GM12864 (cell line): Measurements from ENCODE around the gene SLC38A8.

Experiments
- DNase-seq: peaks from one replicate; pipeline ENCODE4 v3.0.0-alpha.2; 2011; ENCODE audit warnings: low read depth
- H3K4me3 ChIP-seq: 2 replicates; pipeline ENCODE4 v1.5.1; 2011; ENCODE audit warnings: mild to moderate bottlenecking, low read depth, low read length, control low read depth
- CTCF ChIP-seq: IDR thresholded peaks from 2 replicates; pipeline ENCODE4 v1.5.1; 2011; ENCODE audit warnings: low read depth, mild to moderate bottlenecking, moderate library complexity, low read length, control low read depth, inconsistent platforms; ENCODE audit errors: missing control alignments

SLC38A8 gene

DNA sequence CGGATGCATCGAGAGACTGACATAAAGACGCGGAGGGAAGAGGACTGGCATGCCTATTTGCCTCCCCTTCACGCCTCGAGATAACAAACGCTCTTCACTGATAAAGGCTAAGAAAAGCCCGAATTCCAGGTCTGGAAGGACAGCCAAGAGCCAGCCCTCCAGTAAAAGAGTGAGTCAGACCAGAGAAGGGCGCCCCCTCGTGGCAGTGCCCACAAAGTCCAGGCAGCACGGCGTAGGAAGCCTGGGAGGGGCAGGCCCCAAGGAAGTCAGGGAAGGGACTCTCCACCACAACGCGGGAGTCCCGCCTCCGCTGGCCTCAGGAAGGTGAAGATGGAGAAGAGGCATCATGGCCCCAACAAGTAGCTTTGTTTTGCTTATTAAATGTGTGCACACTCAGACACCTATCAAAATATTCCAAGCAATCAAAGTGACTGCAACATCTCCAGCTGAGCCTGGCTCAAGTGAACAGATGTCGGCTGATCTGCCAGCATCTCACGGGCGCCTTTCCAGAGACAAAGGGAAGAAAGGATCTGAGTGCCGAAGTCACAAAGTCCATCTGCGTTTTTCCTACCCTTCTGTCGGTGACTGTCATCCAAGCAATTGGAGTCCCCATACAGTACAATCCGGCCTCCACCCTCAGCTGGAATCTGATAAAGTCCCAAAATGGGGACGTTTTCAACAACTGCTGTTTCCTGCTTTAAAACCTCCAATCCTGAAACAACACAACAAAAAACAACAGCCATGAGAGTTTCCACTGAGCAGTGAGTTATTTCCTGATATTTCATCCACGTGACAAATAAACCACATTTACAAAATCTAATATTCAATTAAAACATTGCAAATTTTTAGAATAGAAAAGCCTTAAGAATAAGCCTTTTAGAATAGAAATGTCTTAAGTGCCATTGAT, 20.4 kb upstream of the SLC38A8 start:
- no peak for DNase-seq
- peak; percentile 77 for TF ChIP-seq CTCF
- no peak overlapping the region for H3K4me3 ChIP-seq

DNA sequence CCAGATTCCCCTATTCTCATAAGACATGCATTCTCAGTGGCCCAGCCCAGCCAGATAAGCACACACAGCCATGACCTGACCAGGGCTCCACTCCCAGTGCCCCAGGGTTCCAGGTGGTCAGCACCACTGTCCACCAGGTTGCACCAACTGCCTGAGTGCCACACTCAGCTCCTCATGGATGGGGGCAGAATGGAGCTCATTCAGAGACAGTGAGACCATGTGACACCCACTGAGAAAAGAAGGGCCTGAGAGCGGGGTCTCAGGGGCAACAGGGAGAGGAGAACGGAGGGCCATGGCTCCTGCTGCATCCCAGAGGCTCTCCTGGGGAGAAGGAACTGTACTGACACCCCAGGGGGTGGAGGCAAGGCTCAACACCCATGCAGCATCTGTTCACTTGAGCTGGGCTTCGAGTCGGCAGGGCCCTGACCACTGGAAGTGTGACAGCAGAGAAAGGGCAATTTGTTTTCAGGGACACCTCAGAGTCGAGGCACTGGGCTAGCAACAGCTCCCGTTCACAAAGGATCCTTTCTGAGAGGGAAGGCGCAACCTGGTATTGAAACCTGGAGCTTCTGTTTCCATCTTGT, 18.7 kb upstream of the SLC38A8 start:
- no peak overlapping the region for H3K4me3 ChIP-seq
- TF ChIP-seq CTCF, result no peak
- DNase-seq, result no peak

- H3K4me3 ChIP-seq, result no peak overlapping the region
- DNase-seq, result no peak
- no peak for TF ChIP-seq CTCF
Measured at GRCh38 chr16:84059946-84060901, 17.6 kb upstream of the SLC38A8 start.

- TF ChIP-seq CTCF, result no peak
- no peak for DNase-seq
- no peak overlapping the region for H3K4me3 ChIP-seq
Measured at GRCh38 chr16:84059111-84059510, 16.5 kb upstream of the SLC38A8 start.

DNA sequence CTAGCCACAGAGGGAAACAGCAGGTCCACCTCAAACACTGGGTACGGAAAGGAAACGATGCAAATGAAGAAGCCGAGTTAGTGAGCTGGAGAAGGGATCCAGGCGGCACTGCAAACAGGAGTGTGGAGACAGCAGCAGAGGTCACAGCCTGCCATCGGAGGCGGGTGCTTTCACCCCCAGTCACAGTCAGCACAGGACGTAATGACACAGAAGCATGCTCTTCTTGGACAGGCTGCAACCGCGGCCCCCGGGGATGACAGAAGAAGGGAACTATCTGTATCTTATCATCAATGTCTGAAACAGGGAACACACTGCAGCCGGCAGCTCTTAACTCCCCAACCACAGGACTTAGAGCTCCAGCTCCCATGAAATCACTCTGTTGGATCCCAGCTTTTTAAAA, 16.1 kb upstream of the SLC38A8 start:
- no peak for TF ChIP-seq CTCF
- DNase-seq, result no peak
- H3K4me3 ChIP-seq, result no peak overlapping the region

- no peak for TF ChIP-seq CTCF
- DNase-seq, result no peak
- H3K4me3 ChIP-seq, result no peak overlapping the region
Measured at GRCh38 chr16:84058211-84058610, 15.6 kb upstream of the SLC38A8 start.
